Activated B cell treated with CpG ODN at 0.5 μM for 24 hours (primary cell): Measurements from ENCODE around the gene PLEKHF1. TPM values are rescaled to one million over a fixed set of nuclear protein-coding genes. Genes with fewer than 3 reads are reported as not detected.
A peak's percentile ranks its signal among the peaks of the same experiment; 100 is the strongest.
"Not testable (repeated sequence)": the region's sequence is repeated elsewhere in the genome, so short reads cannot be mapped to it uniquely, and the experiment has no call there.

Experiments used
- ATAC-seq: fragments of 200-7000 bp; cut with Tn5 transposase; one replicate; pipeline ENCODE4 v1.10.0; 2021; ENCODE audit warnings: low read depth, mild to moderate bottlenecking, moderate library complexity
- CTCF ChIA-PET: fragments of 350-600 bp; sonication (Branson Sonifier 250); formaldehyde crosslinking; loops from one replicate; lab custom pipeline; 2021; ENCODE audit warnings: antibody characterized with exemption; lab: Charles Lee
- POLR2A ChIA-PET: fragments of 350-600 bp; sonication (Branson Sonifier 250); formaldehyde crosslinking; loops from one replicate; lab custom pipeline; 2021; ENCODE audit warnings: antibody characterized with exemption; lab: Charles Lee
- DNase-seq: peaks from one replicate; pipeline ENCODE4 v3.0.0; 2022
- H3K27ac Mint-ChIP-seq: one replicate; pipeline ENCODE4 v1.8.0; 2020; ENCODE audit warnings: mixed read lengths
- H3K27me3 Mint-ChIP-seq: one replicate; pipeline ENCODE4 v1.8.0; 2021; ENCODE audit warnings: mixed read lengths
- H3K36me3 Mint-ChIP-seq: one replicate; pipeline ENCODE4 v1.8.0; 2021; ENCODE audit warnings: low read depth, mixed read lengths
- H3K4me1 Mint-ChIP-seq: one replicate; pipeline ENCODE4 v1.8.0; 2021; ENCODE audit warnings: mixed read lengths
- H3K4me3 Mint-ChIP-seq: one replicate; pipeline ENCODE4 v1.8.0; 2020; ENCODE audit warnings: mild to moderate bottlenecking, mixed read lengths
- H3K9me3 Mint-ChIP-seq: one replicate; pipeline ENCODE4 v1.8.0; 2020; ENCODE audit warnings: mixed read lengths
- CTCF ChIP-seq: fragments of 200-600 bp; IDR thresholded peaks from one replicate; pipeline ENCODE4 v1.8.0; 2022; ENCODE audit warnings: antibody characterized with exemption, mild to moderate bottlenecking
- intact Hi-C: fragments of 100-400 bp; cut with micrococcal nuclease; formaldehyde crosslinking; loops from one replicate; pipeline ENCODE4 v1.15.1; 2024
- total RNA-seq: library from RNA; stranded (reverse); gene quantifications from 2 replicates; pipeline ENCODE4 v1.2.3, GENCODE V29; 2022

The PLEKHF1 gene
- total RNA-seq, 1 donor from 2014 or later: 5.5 TPM

GRCh38 chr19:29667387-29667783 lies 2.1 kb downstream of the PLEKHF1 start:
- Mint-ChIP-seq H3K4me1 (peaks cover 56% of the 10 kb centered on the region), H3K27me3 (no peaks in the 10 kb centered on the region), H3K4me3 (peak overlapping the region; percentile 68), H3K27ac (peak overlapping the region; percentile 70), H3K9me3 (no peaks in the 10 kb centered on the region), H3K36me3 (no peaks in the 10 kb centered on the region)
- no peak for TF ChIP-seq CTCF
- POLR2A ChIA-PET: interaction anchor here (4.7 kb wide), 1 partner anchor 61 kb away, joined by 62 read pairs; the partner anchor contains the start of gene POP4
- intact Hi-C loops: no loop called here
- no peak for ATAC-seq
- DNase-seq: no peak
- CTCF ChIA-PET: interaction anchor here (1.5 to 3.1 kb wide), 3 partner anchors 27 to 57 kb away, joined by 4 to 20 read pairs (median 12); no protein-coding TSS in a partner anchor

- TF ChIP-seq CTCF: no peak
- DNase-seq (no peak), ATAC-seq (no peak)
- CTCF ChIA-PET: interaction anchor here (0.8 to 2.5 kb wide), 5 partner anchors 13 to 58 kb away, joined by 4 to 12 read pairs (median 4); no protein-coding TSS in a partner anchor
- H3K4me1 Mint-ChIP-seq: peaks cover 61% of the 10 kb centered on the region
- no peaks in the 10 kb centered on the region for H3K36me3 Mint-ChIP-seq
- peak overlapping the region; percentile 30 for H3K27ac Mint-ChIP-seq
- no peaks in the 10 kb centered on the region for H3K27me3 Mint-ChIP-seq
- H3K4me3 Mint-ChIP-seq: peak overlapping the region; percentile 15
- H3K9me3 Mint-ChIP-seq: no peaks in the 10 kb centered on the region
- POLR2A ChIA-PET: interaction anchor here (4.7 kb wide), 1 partner anchor 62 kb away, joined by 62 read pairs; the partner anchor contains the start of gene POP4
- intact Hi-C loops: no loop called here
Measured at GRCh38 chr19:29667901-29668341, 2.7 kb downstream of the PLEKHF1 start.

GRCh38 chr19:29668746-29669609 lies 3.7 kb downstream of the PLEKHF1 start:
- no peak for ATAC-seq
- CTCF ChIA-PET: interaction anchor here (0.8 to 2.5 kb wide), 3 partner anchors 47 to 59 kb away, joined by 4 to 12 read pairs (median 7); no protein-coding TSS in a partner anchor
- no peaks in the 10 kb centered on the region for H3K9me3 Mint-ChIP-seq
- no peaks in the 10 kb centered on the region for H3K36me3 Mint-ChIP-seq
- intact Hi-C loops: no loop called here
- no peak overlapping the region for H3K27ac Mint-ChIP-seq
- no peak for TF ChIP-seq CTCF
- no peaks in the 10 kb centered on the region for H3K27me3 Mint-ChIP-seq
- POLR2A ChIA-PET: interaction anchor here (0.6 to 4.7 kb wide), 2 partner anchors 61 to 63 kb away, joined by 6 to 62 read pairs; partner anchors contain the start of gene POP4
- DNase-seq: no peak
- no peak overlapping the region for H3K4me3 Mint-ChIP-seq
- peaks cover 72% of the 10 kb centered on the region for H3K4me1 Mint-ChIP-seq

GRCh38 chr19:29670255-29670654 lies 5.0 kb downstream of the PLEKHF1 start:
- CTCF ChIA-PET: no interaction called here
- Mint-ChIP-seq H3K9me3 (no peaks in the 10 kb centered on the region), H3K4me1 (peaks cover 64% of the 10 kb centered on the region), H3K27me3 (no peaks in the 10 kb centered on the region), H3K27ac (peak overlapping the region; percentile 51), H3K36me3 (no peaks in the 10 kb centered on the region), H3K4me3 (no peak overlapping the region)
- POLR2A ChIA-PET: no interaction called here
- DNase-seq: no peak
- no peak for ATAC-seq
- intact Hi-C loops: no loop called here
- no peak for TF ChIP-seq CTCF

GRCh38 chr19:29671026-29671392 lies 5.7 kb downstream of the PLEKHF1 start:
- H3K27ac Mint-ChIP-seq: peak overlapping the region; percentile 93
- ATAC-seq, H3K27me3 Mint-ChIP-seq, H3K9me3 Mint-ChIP-seq, DNase-seq, intact Hi-C loops, H3K36me3 Mint-ChIP-seq, H3K4me3 Mint-ChIP-seq: not testable (repeated sequence)
- peaks cover 61% of the 10 kb centered on the region for H3K4me1 Mint-ChIP-seq
- CTCF ChIA-PET: interaction anchor here (0.8 to 2.4 kb wide), 5 partner anchors 20 to 65 kb away, joined by 4 to 26 read pairs (median 13); partner anchors contain the start of genes C19orf12 and POP4
- POLR2A ChIA-PET: interaction anchor here (1.2 to 3.6 kb wide), 4 partner anchors 11 to 65 kb away, joined by 3 to 47 read pairs (median 18); partner anchors contain the start of genes C19orf12 and POP4
